Measurements from ENCODE around the gene AXIN1. TPM values are rescaled to one million over a fixed set of nuclear protein-coding genes. Genes with fewer than 3 reads are reported as not detected.
"Not testable (repeated sequence)": the region's sequence is repeated elsewhere in the genome, so short reads cannot be mapped to it uniquely, and the experiment has no call there.

AXIN1 gene
- total RNA-seq, 2 donors from 2014 or later = 16.2 to 18.4 TPM

GRCh38 chr16:265711-266110 lies 86.8 kb downstream of the AXIN1 start:
- Mint-ChIP-seq H3K27me3 (no peaks in the 10 kb centered on the region), H3K4me3 (no peak overlapping the region), H3K9me3 (no peaks in the 10 kb centered on the region), H3K4me1 (no peaks in the 10 kb centered on the region), H3K36me3 (ENCODE audit: low read depth) (peaks cover 8% of the 10 kb centered on the region), H3K27ac (no peak overlapping the region)
- peak; percentile 56 for ATAC-seq (replicated peaks)

- Mint-ChIP-seq H3K27ac (no peak overlapping the region), H3K9me3 (no peaks in the 10 kb centered on the region), H3K4me3 (no peak overlapping the region), H3K36me3 (ENCODE audit: low read depth) (peaks cover 8% of the 10 kb centered on the region), H3K27me3 (no peaks in the 10 kb centered on the region), H3K4me1 (no peaks in the 10 kb centered on the region)
- ATAC-seq (replicated peaks) = no peak
These were observed 87.5 kb downstream of the AXIN1 start for GRCh38 chr16:265002-265529.

- ATAC-seq (replicated peaks) = no peak
- Mint-ChIP-seq H3K27me3 (no peaks in the 10 kb centered on the region), H3K4me1 (no peaks in the 10 kb centered on the region), H3K27ac (no peak overlapping the region), H3K9me3 (no peaks in the 10 kb centered on the region), H3K36me3 (ENCODE audit: low read depth) (peaks cover 8% of the 10 kb centered on the region), H3K4me3 (no peak overlapping the region)
These were observed 88.0 kb downstream of the AXIN1 start for GRCh38 chr16:264440-264951.

- H3K27ac Mint-ChIP-seq = no peak overlapping the region
- H3K9me3 Mint-ChIP-seq = no peaks in the 10 kb centered on the region
- H3K27me3 Mint-ChIP-seq = no peaks in the 10 kb centered on the region
- H3K4me3 Mint-ChIP-seq = no peak overlapping the region
- H3K36me3 Mint-ChIP-seq (ENCODE audit: low read depth) = peaks cover 8% of the 10 kb centered on the region
- H3K4me1 Mint-ChIP-seq = peaks cover 5% of the 10 kb centered on the region
- ATAC-seq (replicated peaks) = no peak
These were observed 88.6 kb downstream of the AXIN1 start for GRCh38 chr16:263944-264343.

GRCh38 chr16:263182-263774 lies 89.2 kb downstream of the AXIN1 start:
- no peak for ATAC-seq (replicated peaks)
- peaks cover 6% of the 10 kb centered on the region for H3K4me1 Mint-ChIP-seq
- H3K36me3 Mint-ChIP-seq (ENCODE audit: low read depth) = peaks cover 8% of the 10 kb centered on the region
- no peak overlapping the region for H3K4me3 Mint-ChIP-seq
- H3K27me3 Mint-ChIP-seq = no peaks in the 10 kb centered on the region
- H3K27ac Mint-ChIP-seq = no peak overlapping the region
- no peaks in the 10 kb centered on the region for H3K9me3 Mint-ChIP-seq

- H3K9me3 Mint-ChIP-seq = no peaks in the 10 kb centered on the region
- H3K36me3 Mint-ChIP-seq (ENCODE audit: low read depth) = peaks cover 8% of the 10 kb centered on the region
- no peak overlapping the region for H3K27ac Mint-ChIP-seq
- peaks cover 6% of the 10 kb centered on the region for H3K4me1 Mint-ChIP-seq
- H3K27me3 Mint-ChIP-seq = no peaks in the 10 kb centered on the region
- H3K4me3 Mint-ChIP-seq = no peak overlapping the region
- no peak for ATAC-seq (replicated peaks)
These were observed 90.3 kb downstream of the AXIN1 start for GRCh38 chr16:262121-262745.

GRCh38 chr16:261031-261691 lies 91.4 kb downstream of the AXIN1 start:
- no peak for ATAC-seq (replicated peaks)
- no peak overlapping the region for H3K4me3 Mint-ChIP-seq
- no peak overlapping the region for H3K27ac Mint-ChIP-seq
- no peaks in the 10 kb centered on the region for H3K9me3 Mint-ChIP-seq
- H3K4me1 Mint-ChIP-seq = peaks cover 6% of the 10 kb centered on the region
- peaks cover 12% of the 10 kb centered on the region for H3K36me3 Mint-ChIP-seq (ENCODE audit: low read depth)
- no peaks in the 10 kb centered on the region for H3K27me3 Mint-ChIP-seq

- Mint-ChIP-seq H3K4me1 (peaks cover 6% of the 10 kb centered on the region), H3K36me3 (ENCODE audit: low read depth) (peaks cover 20% of the 10 kb centered on the region), H3K27ac (no peak overlapping the region), H3K27me3 (no peaks in the 10 kb centered on the region), H3K9me3 (no peaks in the 10 kb centered on the region), H3K4me3 (no peak overlapping the region)
- ATAC-seq (replicated peaks) = no peak
These were observed 92.2 kb downstream of the AXIN1 start for GRCh38 chr16:260326-260725.

GRCh38 chr16:259814-260253 lies 92.7 kb downstream of the AXIN1 start:
- Mint-ChIP-seq H3K4me1 (peaks cover 6% of the 10 kb centered on the region), H3K27me3 (no peaks in the 10 kb centered on the region), H3K9me3 (no peaks in the 10 kb centered on the region), H3K36me3 (ENCODE audit: low read depth) (peaks cover 24% of the 10 kb centered on the region), H3K27ac (no peak overlapping the region), H3K4me3 (peak overlapping the region; percentile 36)
- no peak for ATAC-seq (replicated peaks)

- H3K27ac Mint-ChIP-seq = no peak overlapping the region
- no peaks in the 10 kb centered on the region for H3K27me3 Mint-ChIP-seq
- peaks cover 24% of the 10 kb centered on the region for H3K36me3 Mint-ChIP-seq (ENCODE audit: low read depth)
- H3K4me1 Mint-ChIP-seq = peaks cover 6% of the 10 kb centered on the region
- H3K9me3 Mint-ChIP-seq = no peaks in the 10 kb centered on the region
- H3K4me3 Mint-ChIP-seq = peak overlapping the region; percentile 36
- peak; percentile 75 for ATAC-seq (replicated peaks)
These were observed 93.3 kb downstream of the AXIN1 start for GRCh38 chr16:259226-259625.

- H3K4me1 Mint-ChIP-seq; H3K4me3 Mint-ChIP-seq; H3K27me3 Mint-ChIP-seq; ATAC-seq (replicated peaks); H3K27ac Mint-ChIP-seq; H3K9me3 Mint-ChIP-seq: not testable (repeated sequence)
- H3K36me3 Mint-ChIP-seq (ENCODE audit: low read depth) = peaks cover 24% of the 10 kb centered on the region
These were observed 94.4 kb downstream of the AXIN1 start for GRCh38 chr16:258091-258490.

- ATAC-seq (replicated peaks) = no peak
- no peak overlapping the region for H3K4me3 Mint-ChIP-seq
- peaks cover 13% of the 10 kb centered on the region for H3K4me1 Mint-ChIP-seq
- H3K9me3 Mint-ChIP-seq = no peaks in the 10 kb centered on the region
- H3K27ac Mint-ChIP-seq = no peak overlapping the region
- H3K27me3 Mint-ChIP-seq = no peaks in the 10 kb centered on the region
- H3K36me3 Mint-ChIP-seq (ENCODE audit: low read depth) = peaks cover 23% of the 10 kb centered on the region
These were observed 97.3 kb downstream of the AXIN1 start for GRCh38 chr16:255183-255582.

GRCh38 chr16:254461-254860 lies 98.1 kb downstream of the AXIN1 start:
- Mint-ChIP-seq H3K27me3 (no peaks in the 10 kb centered on the region), H3K4me1 (peaks cover 13% of the 10 kb centered on the region), H3K27ac (no peak overlapping the region), H3K9me3 (no peaks in the 10 kb centered on the region), H3K36me3 (ENCODE audit: low read depth) (peaks cover 24% of the 10 kb centered on the region), H3K4me3 (no peak overlapping the region)
- no peak for ATAC-seq (replicated peaks)

GRCh38 chr16:253833-254232 lies 98.7 kb downstream of the AXIN1 start:
- H3K9me3 Mint-ChIP-seq = no peaks in the 10 kb centered on the region
- no peak for ATAC-seq (replicated peaks)
- H3K4me3 Mint-ChIP-seq = peak overlapping the region; percentile 68
- peaks cover 24% of the 10 kb centered on the region for H3K36me3 Mint-ChIP-seq (ENCODE audit: low read depth)
- peaks cover 7% of the 10 kb centered on the region for H3K4me1 Mint-ChIP-seq
- no peaks in the 10 kb centered on the region for H3K27me3 Mint-ChIP-seq
- H3K27ac Mint-ChIP-seq = no peak overlapping the region
